Spleen (tissue), 11 donors: ENCODE results near the gene FOXP1. TPM values are rescaled to one million over a fixed set of nuclear protein-coding genes. Genes with fewer than 3 reads are reported as not detected.

Experiments used
- DNase-seq: peaks from one replicate; pipeline ENCODE4 v3.0.0-alpha.2; 2020
- H3K27ac ChIP-seq, 8 donors: fragments of 200-600 bp; sonication (generic) in 7 of 8; 1 replicate in 4 of 8; 2 replicates in 4 of 8; pipeline versions ENCODE4 v1.5.0 to v1.8.0; 2016 to 2021; ENCODE audit warnings: inconsistent platforms in 4 of 8, mild to moderate bottlenecking in 4 of 8, moderate library complexity in 1 of 8
- H3K27me3 ChIP-seq, 7 donors: fragments of 200-600 bp; sonication (generic) in 6 of 7; replicated peaks in 1 of 7; 1 replicate in 4 of 7; 2 replicates in 3 of 7; pipeline versions ENCODE4 v1.5.0 to v1.8.0; 2016 to 2021; ENCODE audit warnings: inconsistent platforms in 3 of 7, mild to moderate bottlenecking in 1 of 7
- H3K36me3 ChIP-seq, 6 donors: fragments of 200-600 bp; sonication (generic) in 5 of 6; 1 replicate in 4 of 6; 2 replicates in 2 of 6; pipeline versions ENCODE4 v1.5.0 to v1.8.0; 2016 to 2021; ENCODE audit warnings: inconsistent platforms in 2 of 6
- H3K4me1 ChIP-seq, 6 donors: fragments of 200-600 bp; sonication (generic) in 5 of 6; 1 replicate in 3 of 6; 2 replicates in 3 of 6; pipeline versions ENCODE4 v1.5.0 to v1.8.0; 2016 to 2021; ENCODE audit warnings: inconsistent platforms in 3 of 6
- H3K4me3 ChIP-seq, 8 donors: fragments of 200-600 bp; sonication (generic) in 7 of 8; 1 replicate in 4 of 8; 2 replicates in 4 of 8; pipeline versions ENCODE4 v1.5.0 to v1.8.0; 2016 to 2021; ENCODE audit warnings: inconsistent platforms in 4 of 8, mild to moderate bottlenecking in 4 of 8, moderate library complexity in 2 of 8
- H3K9me3 ChIP-seq, 8 donors: fragments of 200-600 bp; sonication (generic) in 7 of 8; 1 replicate in 4 of 8; 2 replicates in 4 of 8; pipeline versions ENCODE4 v1.5.0 to v1.8.0; 2016 to 2021; ENCODE audit warnings: inconsistent platforms in 4 of 8
- POLR2A ChIP-seq, 3 donors: fragments of 450-650 bp; IDR thresholded peaks; one replicate each; pipeline ENCODE4 v1.5.1; 2017; ENCODE audit warnings: antibody characterized with exemption in 3 of 3, mild to moderate bottlenecking in 1 of 3
- POLR2AphosphoS5 ChIP-seq, 3 donors: sonication (generic); formaldehyde crosslinking; IDR thresholded peaks; one replicate each; pipeline ENCODE4 v1.5.1; 2017; ENCODE audit warnings: antibody characterized with exemption in 3 of 3
- WGBS, 5 donors: extraction: QIAGEN DNeasy Blood & Tissue Kit in 3 of 5; methylation state at CpG; one replicate each; pipeline versions ENCODE4 v1.1.5 to v1.1.7; 2013 to 2018; 5-methylcytosine and 5-hydroxymethylcytosine counted together
- intact Hi-C: fragments of 100-400 bp; cut with DNase I; formaldehyde crosslinking; loops from one replicate; pipeline ENCODE4 v1.15.0; 2023; ENCODE audit warnings: low total_unique reads
- polyA plus RNA-seq, 3 donors: library from polyadenylated mRNA; stranded (reverse); fragments of 200-250 nt; gene quantifications; one replicate each; pipeline ENCODE4 v1.2.1, GENCODE V29; 2013
- total RNA-seq, 7 donors: library from RNA; depleted of rRNA in 3 of 7; stranded (reverse); fragments of >200 nt in 3 of 7; fragmentation: NEBNext Ultra II Directional in 4 of 7; extraction: Animal tissue kit (Norgen Biotek cat#: 25700) in 4 of 7; gene quantifications; one replicate each; pipeline versions ENCODE4 v1.1.0 to v1.2.1, GENCODE V29; 2016 to 2021
- TF ChIP-seq, protein P1 (sequence below), 11 experiments: fragments of 200-600 bp in 7 of 11; fragments of 450-650 bp in 4 of 11; sonication (generic) in 4 of 11; IDR thresholded peaks in 8 of 11; conservative IDR thresholded peaks in 3 of 11; 1 replicate in 7 of 11; 2 replicates in 4 of 11; pipeline versions ENCODE4 v1.4.0 to v1.8.0; 2016 to 2021; ENCODE audit warnings: antibody characterized with exemption in 11 of 11, inconsistent platforms in 4 of 11, mild to moderate bottlenecking in 1 of 11
- donor health status: healthy with polysubstance abuse.
- donor health status: DM: no; HTN: no; CAD: no; lungs with moderate emphysema.
- donor health status: DM: no; HTN: no; CAD: no.
- donor health status: Bipolar disorder and iron deficiency.
- donor health status: healthy.
- donor health status: DM: no; HTN: no; CAD: no.
- donor health status: DM: yes; HTN: yes; CAD: no.

FOXP1 gene
- total and polyA plus RNA-seq, 10 donors: 11.1 to 202 (median 153) TPM

DNA sequence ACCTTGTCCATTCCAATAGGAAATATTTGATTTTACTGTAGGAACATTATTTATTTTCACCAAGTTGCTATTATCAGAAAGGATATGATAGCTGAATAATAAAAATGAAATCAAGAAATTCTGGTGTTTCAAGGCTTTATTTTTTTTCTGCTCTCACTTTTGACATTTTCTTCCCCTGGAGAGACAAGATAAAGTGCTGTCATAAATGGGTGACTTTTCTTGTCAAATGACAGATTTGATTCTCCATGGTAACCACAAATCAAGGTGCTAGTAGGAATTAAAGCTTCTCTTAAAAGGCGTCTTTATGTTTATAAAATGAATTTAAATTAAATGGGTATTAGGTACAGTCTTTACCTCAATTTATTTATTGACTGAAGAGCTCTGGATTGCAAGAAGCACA is 124.6 kb downstream of the FOXP1 start:
- intact Hi-C loops: no loop called here
- Histone ChIP-seq H3K36me3 (no peaks in the 10 kb centered on the region), H3K4me1 (peaks cover 16 to 61% (median 48%) of the 10 kb centered on the region in 6 donors), H3K27me3 (no peaks in the 10 kb centered on the region), H3K9me3 (no peaks in the 10 kb centered on the region), H3K4me3 (no peak overlapping the region), H3K27ac (no peak overlapping the region)
- 84 to 94% (median 89%) methylated on average over 1 of the region's 1 CpG for WGBS, 5 donors
- TF ChIP-seq POLR2AphosphoS5 (IDR thresholded peaks at IDR 0.05) (no peak), POLR2A (IDR thresholded peaks at IDR 0.05) (no peak)
- TF ChIP-seq, protein P1, sequence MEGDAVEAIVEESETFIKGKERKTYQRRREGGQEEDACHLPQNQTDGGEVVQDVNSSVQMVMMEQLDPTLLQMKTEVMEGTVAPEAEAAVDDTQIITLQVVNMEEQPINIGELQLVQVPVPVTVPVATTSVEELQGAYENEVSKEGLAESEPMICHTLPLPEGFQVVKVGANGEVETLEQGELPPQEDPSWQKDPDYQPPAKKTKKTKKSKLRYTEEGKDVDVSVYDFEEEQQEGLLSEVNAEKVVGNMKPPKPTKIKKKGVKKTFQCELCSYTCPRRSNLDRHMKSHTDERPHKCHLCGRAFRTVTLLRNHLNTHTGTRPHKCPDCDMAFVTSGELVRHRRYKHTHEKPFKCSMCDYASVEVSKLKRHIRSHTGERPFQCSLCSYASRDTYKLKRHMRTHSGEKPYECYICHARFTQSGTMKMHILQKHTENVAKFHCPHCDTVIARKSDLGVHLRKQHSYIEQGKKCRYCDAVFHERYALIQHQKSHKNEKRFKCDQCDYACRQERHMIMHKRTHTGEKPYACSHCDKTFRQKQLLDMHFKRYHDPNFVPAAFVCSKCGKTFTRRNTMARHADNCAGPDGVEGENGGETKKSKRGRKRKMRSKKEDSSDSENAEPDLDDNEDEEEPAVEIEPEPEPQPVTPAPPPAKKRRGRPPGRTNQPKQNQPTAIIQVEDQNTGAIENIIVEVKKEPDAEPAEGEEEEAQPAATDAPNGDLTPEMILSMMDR (IDR thresholded peaks at IDR 0.05 in 8 of 11, conservative IDR thresholded peaks at IDR 0.05 in 3 of 11): no peak
- no peak for DNase-seq

DNA sequence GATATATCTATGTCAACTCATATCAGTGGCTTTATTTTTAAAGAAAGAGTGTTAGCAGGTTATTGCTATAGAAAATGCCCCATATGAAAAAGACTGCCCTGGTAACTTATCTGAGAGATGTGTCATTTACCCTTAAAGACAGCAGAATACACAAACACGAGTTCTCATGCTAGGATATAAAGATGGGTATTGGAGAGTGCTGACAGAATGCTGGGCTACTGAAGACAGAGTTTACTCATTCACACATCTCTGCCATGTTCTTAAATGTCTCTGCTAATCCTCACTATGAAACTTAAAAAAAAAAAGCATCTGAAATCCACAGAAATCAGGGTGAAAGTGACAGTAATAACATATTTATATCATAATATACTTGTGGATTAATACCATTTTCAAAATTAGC is 126.7 kb downstream of the FOXP1 start:
- TF ChIP-seq POLR2AphosphoS5 (IDR thresholded peaks at IDR 0.05) (no peak), POLR2A (IDR thresholded peaks at IDR 0.05) (no peak)
- TF ChIP-seq, protein P1 (IDR thresholded peaks at IDR 0.05 in 8 of 11, conservative IDR thresholded peaks at IDR 0.05 in 3 of 11): no peak
- 22 to 56% (median 27%) methylated on average over 1 of the region's 1 CpG for WGBS, 5 donors
- Histone ChIP-seq H3K4me3 (no peak overlapping the region), H3K9me3 (no peaks in the 10 kb centered on the region), H3K27ac (peak overlapping the region; percentile 55 to 88 (median 76)), H3K4me1 (peaks cover 16 to 75% (median 61%) of the 10 kb centered on the region in 6 donors), H3K36me3 (no peaks in the 10 kb centered on the region), H3K27me3 (no peaks in the 10 kb centered on the region)
- intact Hi-C loops: no loop called here
- no peak for DNase-seq

DNA sequence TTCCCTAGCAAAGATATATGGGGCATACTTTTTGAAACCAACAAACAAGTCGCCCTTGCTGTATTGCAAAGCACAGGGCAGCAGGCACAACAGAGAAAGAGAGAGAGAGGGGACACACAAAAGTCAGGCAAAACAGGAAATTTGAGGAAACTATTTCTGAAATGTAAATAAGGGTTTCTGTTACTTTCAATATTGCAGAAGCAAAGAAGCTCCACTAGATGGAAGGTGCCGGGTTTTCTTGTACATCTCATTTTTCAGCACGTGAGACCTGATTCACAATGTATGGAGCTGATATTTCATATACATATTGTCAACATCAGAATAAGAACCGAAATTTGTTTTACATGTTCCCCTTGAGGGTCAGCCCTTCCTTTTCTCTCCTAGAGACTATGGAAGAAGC is 127.4 kb downstream of the FOXP1 start:
- Histone ChIP-seq H3K4me1 (peaks cover 17 to 82% (median 66%) of the 10 kb centered on the region in 6 donors), H3K4me3 (peak overlapping the region in 2 of 8 donors; percentile 2 to 47), H3K27ac (peak overlapping the region; percentile 65 to 88 (median 76)), H3K36me3 (no peaks in the 10 kb centered on the region), H3K27me3 (no peaks in the 10 kb centered on the region), H3K9me3 (no peaks in the 10 kb centered on the region)
- TF ChIP-seq POLR2A (IDR thresholded peaks at IDR 0.05) (no peak), POLR2AphosphoS5 (IDR thresholded peaks at IDR 0.05) (peak in 1 of 3 donors; percentile 22)
- TF ChIP-seq, protein P1 (IDR thresholded peaks at IDR 0.05 in 8 of 11, conservative IDR thresholded peaks at IDR 0.05 in 3 of 11): peak in 6 of 11 experiments; percentile 19 to 42 (median 26)
- no peak for DNase-seq
- 8 to 24% (median 17%) methylated on average over 4 of the region's 4 CpGs for WGBS, 5 donors
- intact Hi-C loops: no loop called here

GRCh38 chr3:71454512-71455403 is 128.8 kb downstream of the FOXP1 start:
- no peaks in the 10 kb centered on the region for H3K9me3 ChIP-seq
- no peaks in the 10 kb centered on the region for H3K27me3 ChIP-seq
- H3K27ac ChIP-seq: peak overlapping the region; percentile 65 to 88 (median 76)
- no peaks in the 10 kb centered on the region for H3K36me3 ChIP-seq
- WGBS, 5 donors: 49 to 70% (median 57%) methylated on average over 15 of the region's 15 CpGs
- DNase-seq: no peak
- no peak overlapping the region for H3K4me3 ChIP-seq
- peaks cover 23 to 96% (median 73%) of the 10 kb centered on the region in 6 donors for H3K4me1 ChIP-seq
- intact Hi-C loops: no loop called here
- TF ChIP-seq POLR2AphosphoS5 (IDR thresholded peaks at IDR 0.05): no peak
- TF ChIP-seq, protein P1 (IDR thresholded peaks at IDR 0.05 in 8 of 11, conservative IDR thresholded peaks at IDR 0.05 in 3 of 11): no peak
- no peak for TF ChIP-seq POLR2A (IDR thresholded peaks at IDR 0.05)
